Smooth muscle cell (in vitro differentiated cells): Measurements from ENCODE around the gene NEK1. TPM values are rescaled to one million over a fixed set of nuclear protein-coding genes. Genes with fewer than 3 reads are reported as not detected.

Source experiments
- DNase-seq: peaks from one replicate; lab custom pipeline; 2025; ENCODE audit not compliant: unreplicated experiment; lab: John Stamatoyannopoulos, UW
- H2AFZ ChIP-seq: fragments of 200-600 bp; sonication (generic); 2 replicates; pipeline ENCODE4 v1.6.0; 2016; ENCODE audit warnings: antibody characterized with exemption, low read depth, mild to moderate bottlenecking
- H3F3A ChIP-seq: fragments of 200-600 bp; sonication (generic); 2 replicates; pipeline ENCODE4 v1.6.0; 2017; ENCODE audit warnings: antibody characterized with exemption, low read depth
- H3K27ac ChIP-seq: fragments of 200-600 bp; sonication (generic); 2 replicates; pipeline ENCODE4 v1.5.1; 2016; ENCODE audit warnings: low read depth, mild to moderate bottlenecking
- H3K27me3 ChIP-seq: fragments of 200-600 bp; sonication (generic); 2 replicates; pipeline ENCODE4 v1.6.1; 2016; ENCODE audit warnings: low read depth, mild to moderate bottlenecking
- H3K36me3 ChIP-seq: fragments of 200-600 bp; sonication (generic); 2 replicates; pipeline ENCODE4 v1.5.1; 2016; ENCODE audit warnings: low read depth
- H3K4me1 ChIP-seq: fragments of 200-600 bp; sonication (generic); 2 replicates; pipeline ENCODE4 v1.5.1; 2016; ENCODE audit warnings: low read depth
- H3K4me2 ChIP-seq: fragments of 200-600 bp; sonication (generic); 2 replicates; pipeline ENCODE4 v1.6.0; 2016; ENCODE audit warnings: mild to moderate bottlenecking
- H3K4me3 ChIP-seq: fragments of 200-600 bp; sonication (generic); 2 replicates; pipeline ENCODE4 v1.5.1; 2016; ENCODE audit warnings: mild to moderate bottlenecking
- H3K79me2 ChIP-seq: fragments of 200-600 bp; sonication (generic); 2 replicates; pipeline ENCODE4 v1.6.0; 2016; ENCODE audit warnings: low read depth, mild to moderate bottlenecking
- H3K9ac ChIP-seq: fragments of 200-600 bp; sonication (generic); 2 replicates; pipeline ENCODE4 v1.6.0; 2016; ENCODE audit warnings: low read depth
- H3K9me3 ChIP-seq: fragments of 200-600 bp; sonication (generic); replicated peaks from 2 replicates; pipeline ENCODE4 v1.5.1; 2016; ENCODE audit warnings: low read depth
- H4K20me1 ChIP-seq: fragments of 200-600 bp; sonication (generic); 2 replicates; pipeline ENCODE4 v1.6.0; 2016; ENCODE audit warnings: low read depth
- CTCF ChIP-seq: fragments of 200-600 bp; sonication (generic); IDR thresholded peaks from 2 replicates; pipeline ENCODE4 v1.5.1; 2017; ENCODE audit warnings: borderline replicate concordance, mild to moderate bottlenecking, antibody characterized with exemption; ENCODE audit not compliant: insufficient read depth, poor library complexity, severe bottlenecking
- WGBS: methylation state at CpG from one replicate; pipeline ENCODE4 v1.1.7; 2016; ENCODE audit warnings: low lambda C conversion rate; 5-methylcytosine and 5-hydroxymethylcytosine counted together
- polyA plus RNA-seq: library from polyadenylated mRNA; unstranded; fragments of >200 nt; fragmentation: Nextera tagmentation; extraction: Ambion mirVana; gene quantifications from 2 replicates; pipeline ENCODE4 v1.2.1, GENCODE V29; 2016
- total RNA-seq: library from RNA; depleted of rRNA; stranded (reverse); fragments of >200 nt; gene quantifications from 2 replicates; pipeline ENCODE4 v1.2.3, GENCODE V29; 2014

Gene NEK1
- total and polyA plus RNA-seq, 2 experiments from 2014 or later = 10.5 to 11.8 TPM

GRCh38 chr4:169604903-169605331 lies 7.5 kb downstream of the NEK1 start:
- Histone ChIP-seq H3K79me2 (peaks cover 33% of the 10 kb centered on the region), H3K9ac (peak overlapping the region; percentile 25), H3F3A (peaks cover 3% of the 10 kb centered on the region), H3K4me3 (no peak overlapping the region), H3K36me3 (peaks cover 2% of the 10 kb centered on the region), H3K4me1 (no peaks in the 10 kb centered on the region), H3K27ac (peak overlapping the region; percentile 88), H4K20me1 (no peaks in the 10 kb centered on the region), H3K4me2 (peak overlapping the region; percentile 49), H3K27me3 (no peaks in the 10 kb centered on the region), H3K9me3 (no peaks in the 10 kb centered on the region), H2AFZ (no peak overlapping the region)
- no peak for DNase-seq
- WGBS = 100% methylated on average over 1 of the region's 1 CpG
- no peak for TF ChIP-seq CTCF

GRCh38 chr4:169604131-169604900 lies 8.1 kb downstream of the NEK1 start:
- Histone ChIP-seq H2AFZ (no peak overlapping the region), H3K9ac (peak overlapping the region; percentile 25), H3K79me2 (peaks cover 28% of the 10 kb centered on the region), H4K20me1 (no peaks in the 10 kb centered on the region), H3F3A (peaks cover 3% of the 10 kb centered on the region), H3K27me3 (no peaks in the 10 kb centered on the region), H3K36me3 (peaks cover 2% of the 10 kb centered on the region), H3K4me2 (peak overlapping the region; percentile 49), H3K4me1 (no peaks in the 10 kb centered on the region), H3K27ac (peak overlapping the region; percentile 88), H3K4me3 (no peak overlapping the region), H3K9me3 (no peaks in the 10 kb centered on the region)
- WGBS = 33% methylated on average over 1 of the region's 1 CpG
- DNase-seq = no peak
- TF ChIP-seq CTCF = no peak

- H3K36me3 ChIP-seq = peaks cover 2% of the 10 kb centered on the region
- peaks cover 3% of the 10 kb centered on the region for H3F3A ChIP-seq
- no peak overlapping the region for H3K9ac ChIP-seq
- H3K4me2 ChIP-seq = no peak overlapping the region
- DNase-seq = no peak
- peaks cover 23% of the 10 kb centered on the region for H3K79me2 ChIP-seq
- TF ChIP-seq CTCF = no peak
- H2AFZ ChIP-seq = no peak overlapping the region
- no peak overlapping the region for H3K27ac ChIP-seq
- no peaks in the 10 kb centered on the region for H3K9me3 ChIP-seq
- no peak overlapping the region for H3K4me3 ChIP-seq
- H3K27me3 ChIP-seq = no peaks in the 10 kb centered on the region
- no peaks in the 10 kb centered on the region for H4K20me1 ChIP-seq
- WGBS = 95% methylated on average over 2 of the region's 2 CpGs
- no peaks in the 10 kb centered on the region for H3K4me1 ChIP-seq
Observed at GRCh38 chr4:169603312-169603711, 9.1 kb downstream of the NEK1 start.
